GM12872 (cell line): ENCODE measurements around the gene CYB561A3.
A peak's percentile ranks its signal among the peaks of the same experiment; 100 is the strongest.

Source experiments
- TF ChIP-seq, protein P1 (sequence below): IDR thresholded peaks from 3 replicates; pipeline ENCODE4 v1.5.1; 2011; ENCODE audit warnings: low read depth, mild to moderate bottlenecking, low read length, moderate library complexity; ENCODE audit not compliant: insufficient read depth

CYB561A3 gene

DNA sequence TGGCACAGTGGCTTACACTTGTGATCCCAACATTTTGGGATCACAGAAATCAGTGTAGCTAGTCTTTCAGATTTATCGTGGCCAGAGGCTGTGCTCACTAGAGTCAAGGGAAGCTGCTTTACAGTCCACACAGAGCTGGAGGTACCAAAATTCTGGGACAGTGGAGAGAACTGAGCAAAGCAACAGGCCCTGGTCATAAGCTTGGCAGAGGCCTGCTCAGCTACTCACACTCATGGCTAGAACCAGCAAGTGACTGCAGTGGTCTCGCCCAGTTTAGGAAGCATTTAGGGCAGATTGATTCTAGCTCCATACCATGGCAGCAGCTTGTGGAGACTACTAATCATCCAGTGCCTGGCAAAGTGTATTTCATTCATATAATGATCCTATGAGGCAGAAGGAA is 39.5 kb upstream of the CYB561A3 start:
- TF ChIP-seq, protein P1, sequence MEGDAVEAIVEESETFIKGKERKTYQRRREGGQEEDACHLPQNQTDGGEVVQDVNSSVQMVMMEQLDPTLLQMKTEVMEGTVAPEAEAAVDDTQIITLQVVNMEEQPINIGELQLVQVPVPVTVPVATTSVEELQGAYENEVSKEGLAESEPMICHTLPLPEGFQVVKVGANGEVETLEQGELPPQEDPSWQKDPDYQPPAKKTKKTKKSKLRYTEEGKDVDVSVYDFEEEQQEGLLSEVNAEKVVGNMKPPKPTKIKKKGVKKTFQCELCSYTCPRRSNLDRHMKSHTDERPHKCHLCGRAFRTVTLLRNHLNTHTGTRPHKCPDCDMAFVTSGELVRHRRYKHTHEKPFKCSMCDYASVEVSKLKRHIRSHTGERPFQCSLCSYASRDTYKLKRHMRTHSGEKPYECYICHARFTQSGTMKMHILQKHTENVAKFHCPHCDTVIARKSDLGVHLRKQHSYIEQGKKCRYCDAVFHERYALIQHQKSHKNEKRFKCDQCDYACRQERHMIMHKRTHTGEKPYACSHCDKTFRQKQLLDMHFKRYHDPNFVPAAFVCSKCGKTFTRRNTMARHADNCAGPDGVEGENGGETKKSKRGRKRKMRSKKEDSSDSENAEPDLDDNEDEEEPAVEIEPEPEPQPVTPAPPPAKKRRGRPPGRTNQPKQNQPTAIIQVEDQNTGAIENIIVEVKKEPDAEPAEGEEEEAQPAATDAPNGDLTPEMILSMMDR: no peak

GRCh38 chr11:61392981-61393595 is 31.4 kb upstream of the CYB561A3 start:
- TF ChIP-seq, protein P1: 0 out of 3 replicates have a peak, but pooled peaks have one; percentile 16

- TF ChIP-seq, protein P1: no peak
Observed at GRCh38 chr11:61390161-61390560, 28.5 kb upstream of the CYB561A3 start.

GRCh38 chr11:61384271-61385242 is 22.9 kb upstream of the CYB561A3 start:
- TF ChIP-seq, protein P1: peak; percentile 40

- TF ChIP-seq, protein P1: no peak
Observed at GRCh38 chr11:61380884-61381283, 19.2 kb upstream of the CYB561A3 start.

DNA sequence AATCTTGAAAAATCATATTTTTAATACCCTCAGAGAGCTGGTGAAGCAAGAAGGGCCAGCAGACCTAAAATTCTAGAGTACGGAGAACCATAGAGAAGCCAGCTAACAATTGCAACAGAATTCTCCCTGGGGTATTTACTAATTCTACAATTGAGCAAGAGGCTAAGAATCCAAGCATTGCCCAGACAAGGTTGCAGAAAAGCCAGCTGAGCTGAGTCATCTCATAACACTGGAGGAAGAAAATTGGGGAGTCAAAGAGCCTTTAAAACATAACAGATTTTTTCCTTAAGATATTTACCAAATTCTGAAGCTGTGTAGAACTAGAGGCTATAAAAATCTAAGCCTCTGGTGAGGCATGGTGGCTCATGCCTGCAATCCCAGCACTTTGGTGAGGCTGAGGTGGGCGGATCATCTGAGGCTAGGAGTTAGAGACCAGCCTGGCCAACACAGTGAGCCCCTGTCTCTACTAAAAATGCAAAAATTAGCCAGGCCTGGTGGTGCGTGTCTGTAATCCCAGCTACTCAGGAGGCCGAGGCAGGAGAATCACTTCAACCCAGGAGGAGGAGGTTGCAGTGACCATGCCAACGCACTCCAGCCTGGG is 17.1 kb upstream of the CYB561A3 start:
- TF ChIP-seq, protein P1: no peak
